Inferior parietal cortex (tissue), 1 donor: ENCODE data around the gene TMEM164.
"Not testable (repeated sequence)": the region's sequence is repeated elsewhere in the genome, so short reads cannot be mapped to it uniquely, and the experiment has no call there.

Experiments
- DNase-seq: peaks from one replicate; pipeline ENCODE4 v3.0.0-alpha.2; 2016; ENCODE audit errors: extremely low spot score

Gene TMEM164

GRCh38 chrX:110002300-110003166, at the start of gene TMEM164:
TMEM164 (plus strand) TSS chrX:110003114; CDS start chrX:110003775, 661 bp downstream.
- peak; percentile 47 for DNase-seq

DNA sequence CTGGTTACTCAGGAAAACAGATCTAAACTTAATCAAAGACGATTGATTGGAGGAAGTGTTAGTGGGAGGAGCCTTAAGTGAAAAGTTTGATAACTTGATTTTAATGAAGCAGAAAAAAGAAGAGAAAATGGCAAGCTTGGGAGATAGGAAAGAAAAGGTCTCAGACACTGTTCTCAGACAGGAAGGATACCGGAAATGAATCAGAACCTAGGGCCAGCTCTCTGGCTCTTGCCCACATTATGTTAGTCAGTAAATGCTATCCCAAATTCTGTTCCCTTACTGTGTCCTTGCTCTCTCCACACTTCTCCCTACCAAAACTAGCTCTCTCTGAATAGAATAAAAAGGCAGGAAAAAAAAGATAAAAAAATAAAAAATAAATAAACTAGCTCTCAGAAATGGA, 48.6 kb upstream of the TMEM164 start:
- DNase-seq, result no peak

DNA sequence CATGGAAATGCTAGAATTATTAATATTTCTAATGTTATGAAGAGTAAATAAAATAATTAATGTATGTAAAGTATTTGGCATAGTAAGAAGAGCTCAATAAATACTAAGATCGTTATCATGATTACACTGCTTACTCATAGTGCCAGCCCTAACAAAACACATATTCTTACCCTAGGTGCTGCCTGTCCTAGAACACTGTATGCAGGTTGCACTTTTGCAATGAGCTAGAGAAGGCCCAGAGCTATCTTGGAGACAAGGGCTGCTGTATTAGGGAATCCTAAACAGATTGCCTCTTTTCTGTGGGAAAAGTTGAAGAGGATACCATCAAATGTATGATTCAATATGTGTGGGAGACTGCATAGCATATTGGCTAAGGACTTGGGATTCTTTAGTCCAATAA, 48.0 kb upstream of the TMEM164 start:
- DNase-seq, result no peak

DNA sequence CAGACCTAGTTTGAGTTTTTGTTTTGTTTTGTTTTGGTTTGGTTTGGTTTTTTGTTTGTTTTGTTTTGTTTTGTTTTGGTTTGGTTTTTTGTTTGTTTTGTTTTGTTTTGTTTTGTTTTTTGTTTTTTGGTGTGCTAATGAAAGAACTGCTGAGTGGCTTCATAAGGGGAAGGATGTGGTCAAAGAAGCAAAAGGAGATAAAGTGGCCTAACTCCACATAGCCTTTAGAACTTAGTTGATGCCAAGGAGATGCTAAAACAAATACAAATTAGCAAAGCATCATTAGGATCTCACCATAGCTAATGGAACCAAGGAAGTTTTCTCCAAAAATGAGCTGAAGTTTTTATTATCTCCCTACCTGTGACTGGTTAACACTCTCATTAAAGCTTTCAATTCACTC, 44.6 kb upstream of the TMEM164 start:
- DNase-seq, result no peak

DNA sequence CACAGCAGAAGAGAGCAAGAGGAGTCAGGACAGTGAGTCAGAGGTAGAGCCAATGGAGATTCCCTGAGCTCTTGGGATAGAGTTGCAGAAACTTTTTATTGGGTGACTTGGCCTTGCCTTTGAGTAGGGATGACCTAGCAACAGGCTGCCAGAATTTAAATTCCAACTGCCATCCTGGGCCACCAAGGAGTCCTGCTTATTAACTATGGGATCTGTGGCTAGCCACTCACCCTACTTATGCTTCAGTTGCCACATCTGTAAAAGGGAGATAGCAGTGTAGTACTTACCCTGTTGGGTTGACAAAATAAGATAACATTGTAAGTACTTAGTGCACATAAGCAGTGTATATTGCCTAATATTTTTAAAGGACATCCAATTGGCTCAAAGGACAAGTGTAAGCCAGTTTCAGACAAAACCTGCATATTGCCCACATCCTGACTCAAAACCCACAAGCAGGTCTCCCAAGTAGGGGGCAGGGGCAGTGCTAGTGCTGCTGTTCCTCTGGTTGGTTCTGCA, 43.5 kb upstream of the TMEM164 start:
- DNase-seq, result peak; percentile 1

GRCh38 chrX:109964390-109964789, 38.5 kb upstream of the TMEM164 start:
- no peak for DNase-seq

- DNase-seq, result no peak
These were observed 36.7 kb upstream of the TMEM164 start for GRCh38 chrX:109966246-109966645.

- no peak for DNase-seq
These were observed 35.8 kb upstream of the TMEM164 start for GRCh38 chrX:109967156-109967555.

- not testable (repeated sequence) for DNase-seq
These were observed 32.1 kb upstream of the TMEM164 start for GRCh38 chrX:109970841-109971240.

DNA sequence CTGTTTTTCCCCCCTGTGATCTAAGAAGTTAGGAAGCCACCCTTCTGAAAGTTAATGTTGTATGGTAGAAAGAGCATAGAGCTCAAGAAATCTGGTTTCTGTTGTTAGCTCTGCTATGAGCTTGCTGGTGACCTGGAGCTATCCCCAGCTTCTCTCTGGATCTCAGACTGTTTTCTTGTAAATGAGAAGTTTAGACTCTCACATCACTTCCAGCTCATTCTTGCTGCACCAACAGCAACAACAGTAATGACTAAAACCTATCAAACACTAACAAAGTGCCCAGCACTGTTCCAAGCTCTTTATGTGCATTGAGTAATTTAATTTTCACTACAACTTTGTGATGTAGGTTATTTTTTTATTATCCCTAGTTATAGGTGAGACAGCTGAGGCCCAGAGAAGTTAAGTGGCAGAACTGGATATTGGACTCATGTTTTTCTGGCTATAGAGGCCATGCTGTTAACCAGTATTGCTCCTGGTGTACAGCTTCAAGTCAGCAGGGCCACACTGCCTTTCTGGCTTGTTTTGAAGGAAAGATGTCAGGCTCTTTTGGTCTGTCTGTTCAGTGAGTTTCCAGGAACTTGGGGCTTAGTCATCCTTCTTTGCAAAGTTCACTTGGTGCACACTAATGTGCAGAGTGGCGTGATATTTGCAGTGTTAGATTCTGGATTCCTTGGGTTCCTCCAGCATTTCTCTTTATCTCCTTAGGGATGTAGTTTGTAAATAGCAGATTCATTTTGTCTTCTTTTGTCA, 27.8 kb upstream of the TMEM164 start:
- DNase-seq, result no peak

DNA sequence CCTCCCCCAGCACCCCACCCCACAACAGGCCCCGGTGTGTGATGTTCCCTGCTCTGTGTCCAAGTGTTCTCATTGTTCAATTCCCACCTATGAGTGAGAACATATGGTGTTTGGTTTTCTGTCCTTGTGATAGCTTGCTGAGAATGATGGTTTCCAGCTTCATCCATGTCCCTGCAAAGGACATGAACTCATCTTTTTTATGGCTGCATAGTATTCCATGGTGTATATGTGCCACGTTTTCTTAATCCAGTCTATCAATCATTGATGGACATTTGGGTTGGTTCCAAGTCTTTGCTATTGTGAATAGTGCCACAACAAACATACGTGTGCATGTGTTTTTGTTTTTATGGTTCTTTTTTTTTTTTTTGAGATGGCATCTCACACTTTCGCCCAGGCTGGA, 17.7 kb upstream of the TMEM164 start:
- not testable (repeated sequence) for DNase-seq

DNA sequence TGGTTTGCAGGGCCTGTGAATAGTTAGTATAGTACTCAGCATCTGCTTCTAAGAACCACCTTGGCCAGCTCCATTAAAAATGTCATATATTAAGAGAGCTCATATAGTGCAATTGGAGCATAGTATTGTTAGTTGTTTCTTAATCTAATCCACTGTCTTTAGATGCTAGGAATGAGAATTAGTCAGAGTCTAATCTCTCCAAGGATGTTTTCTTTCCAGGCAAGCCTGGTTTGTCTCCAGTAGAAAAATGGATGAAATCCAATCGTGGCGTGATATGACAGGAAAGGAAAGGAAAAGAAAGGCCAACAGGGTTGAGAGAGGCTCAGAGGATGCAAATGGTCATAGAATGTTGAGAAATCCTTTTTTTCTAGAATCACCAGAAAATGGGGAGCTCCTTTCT, 15.0 kb upstream of the TMEM164 start:
- no peak for DNase-seq

DNA sequence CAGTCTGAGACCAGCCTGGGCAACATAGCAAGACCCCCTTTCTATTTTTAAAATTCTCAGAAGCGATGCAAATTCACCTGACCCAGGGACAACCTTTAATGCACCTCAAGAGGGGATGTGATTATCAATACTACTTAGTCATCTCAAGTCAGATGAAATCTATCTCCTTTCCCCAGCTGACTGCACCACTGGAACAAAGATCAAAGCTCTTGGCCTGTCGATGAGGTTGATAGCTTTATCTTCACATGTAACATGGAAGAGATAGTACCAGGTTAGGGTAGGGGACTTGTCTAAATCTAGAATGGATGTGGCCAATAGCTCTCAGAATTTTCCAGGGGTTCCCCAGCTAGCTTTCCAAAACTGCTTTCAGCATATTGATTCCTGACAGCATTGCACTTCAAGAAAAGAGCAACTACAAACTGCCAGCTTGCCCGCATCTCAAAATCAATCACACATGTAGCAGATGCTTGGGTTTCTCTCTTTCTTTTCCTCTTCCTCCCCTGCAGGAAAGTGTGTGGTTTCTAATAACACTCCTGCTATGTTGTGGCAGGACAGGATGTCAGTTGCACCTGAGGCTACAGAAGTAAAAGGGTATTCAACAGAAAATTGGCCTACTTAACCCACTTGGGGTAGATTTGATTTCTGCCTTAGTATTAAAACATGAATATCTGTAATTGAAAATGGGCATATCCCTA, 12.2 kb upstream of the TMEM164 start:
- no peak for DNase-seq

GRCh38 chrX:109992203-109992602, 10.7 kb upstream of the TMEM164 start:
- no peak for DNase-seq

GRCh38 chrX:109995155-109995554, 7.8 kb upstream of the TMEM164 start:
- DNase-seq, result no peak

- DNase-seq, result no peak
These were observed 5.0 kb upstream of the TMEM164 start for GRCh38 chrX:109997786-109998452.

DNA sequence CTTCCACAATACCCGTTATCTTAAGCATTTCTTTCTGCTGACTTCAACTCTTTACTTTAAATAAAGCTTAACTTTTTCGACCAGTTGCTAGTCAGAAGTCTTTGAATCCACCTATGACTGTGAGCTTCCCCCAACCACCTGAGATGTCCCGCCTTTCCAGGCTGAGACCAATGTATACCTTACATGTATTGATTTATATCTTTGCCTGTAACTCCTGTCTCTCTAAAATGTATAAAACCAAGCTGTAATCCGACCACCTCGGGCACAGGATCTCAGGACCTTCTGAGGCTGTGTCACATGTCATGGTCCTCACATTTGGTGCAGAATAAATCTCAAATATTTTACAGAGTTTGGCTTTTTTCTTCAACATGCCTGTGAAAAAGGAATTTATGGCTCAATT, 2.9 kb upstream of the TMEM164 start:
- no peak for DNase-seq

DNA sequence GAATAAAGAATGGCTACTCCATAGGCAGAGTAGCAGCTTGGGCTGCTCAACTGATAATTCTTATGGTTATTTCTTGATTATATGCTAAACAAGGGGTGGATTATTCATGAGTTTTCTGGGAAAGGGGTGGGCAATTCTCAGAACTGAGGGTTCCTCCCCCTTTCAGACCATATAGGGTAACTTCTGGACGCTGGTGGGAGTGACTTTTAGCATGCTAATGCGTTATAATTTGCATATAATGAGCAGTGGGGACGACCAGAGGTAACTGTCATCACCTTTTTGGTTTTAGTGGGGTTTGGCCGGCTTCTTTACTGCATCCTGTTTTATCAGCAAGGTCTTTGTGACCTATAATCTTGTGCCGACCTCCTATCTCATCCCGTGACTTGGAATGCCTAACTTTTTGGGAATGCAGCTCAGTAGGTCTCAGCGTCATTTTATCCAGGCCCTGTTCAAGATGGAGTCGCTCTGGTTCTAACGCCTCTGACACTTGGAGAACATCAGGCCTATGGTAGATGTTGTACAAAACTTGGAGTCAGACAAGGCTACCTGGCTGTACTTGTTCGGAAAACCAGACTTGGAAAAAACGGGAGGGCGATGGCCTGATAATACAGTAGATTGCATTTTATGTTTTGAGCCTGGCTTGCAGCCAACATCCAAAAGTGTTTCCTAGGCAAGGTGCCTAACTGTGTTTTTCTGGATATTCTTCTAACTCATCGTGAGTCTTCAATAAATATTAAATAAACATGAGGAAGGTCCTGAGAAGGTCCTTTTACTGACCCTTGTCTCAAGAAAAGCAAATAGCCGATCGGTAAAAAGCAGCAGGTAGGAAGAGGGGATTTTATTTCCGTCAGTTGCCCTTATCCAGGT, 1.8 kb upstream of the TMEM164 start:
- DNase-seq, result peak; percentile 25

- DNase-seq, result no peak
These were observed 1.1 kb upstream of the TMEM164 start for GRCh38 chrX:110001740-110002299.
